K562 (cell line): ENCODE measurements around the gene ANKRD27. TPM values are rescaled to one million over a fixed set of nuclear protein-coding genes. Genes with fewer than 3 reads are reported as not detected.

Experiments
- CBX3 ChIP-seq, 2 experiments: IDR thresholded peaks; 1 replicate in 1 of 2; 2 replicates in 1 of 2; pipeline ENCODE4 v1.6.1; 2012; ENCODE audit warnings: inconsistent platforms in 2 of 2, low read length in 2 of 2, borderline replicate concordance in 1 of 2, control low read depth in 1 of 2
- CEBPB ChIP-seq: fragments of 450-650 bp; IDR thresholded peaks from 2 replicates; pipeline ENCODE4 v1.6.1; 2016; ENCODE audit warnings: missing genetic modification characterization, missing compliant biosample characterization
- FOXM1 ChIP-seq, 2 experiments: fragments of 450-650 bp in 1 of 2; sonication (generic) in 1 of 2; formaldehyde crosslinking in 1 of 2; IDR thresholded peaks; 2 replicates each; pipeline versions ENCODE4 v1.6.1 to v1.9.0; 2017 to 2022; ENCODE audit warnings: low read depth in 2 of 2, mild to moderate bottlenecking in 2 of 2, missing genetic modification reagents in 1 of 2, moderate library complexity in 1 of 2
- NFIX ChIP-seq: fragments of 250-450 bp; sonication (Bioruptor Pico); IDR thresholded peaks from 2 replicates; pipeline ENCODE4 v1.4.0; 2020; ENCODE audit warnings: low read depth, mild to moderate bottlenecking, moderate library complexity
- RFX7 ChIP-seq: fragments of 250-450 bp; sonication (Bioruptor Pico); IDR thresholded peaks from 2 replicates; pipeline ENCODE4 v1.5.1; 2021; ENCODE audit warnings: mild to moderate bottlenecking
- TAF1 ChIP-seq: IDR thresholded peaks from 2 replicates; pipeline ENCODE4 v1.6.1; 2011; ENCODE audit warnings: mild to moderate bottlenecking, low read length, moderate library complexity; ENCODE audit not compliant: insufficient read depth, control insufficient read depth, severe bottlenecking; ENCODE audit errors: extremely low read depth
- ZNF121 ChIP-seq: sonication (generic); formaldehyde crosslinking; conservative IDR thresholded peaks from 2 replicates; pipeline ENCODE4 v1.8.0; 2022; ENCODE audit warnings: missing genetic modification reagents
- ZNF174 ChIP-seq: fragments of 250-450 bp; sonication (Bioruptor Pico); IDR thresholded peaks from 2 replicates; pipeline ENCODE4 v1.4.0; 2020; ENCODE audit warnings: mild to moderate bottlenecking
- ZNF764 ChIP-seq: fragments of 250-450 bp; sonication (Bioruptor Pico); IDR thresholded peaks from 2 replicates; pipeline ENCODE4 v1.4.0; 2020; ENCODE audit warnings: low read depth, mild to moderate bottlenecking, moderate library complexity
- polyA plus RNA-seq, 8 experiments: library from polyadenylated mRNA; depleted of rRNA in 4 of 8; stranded (reverse) in 5 of 8; unstranded in 3 of 8; fragments of >200 nt; fragmentation: Nextera tagmentation in 2 of 8; fragmentation: Illumina TruSeq in 1 of 8; extraction: Ambion mirVana in 2 of 8; extraction: Trizol in 1 of 8; gene quantifications; 2 replicates each; pipeline versions ENCODE4 v1.2.1 to v1.2.3, GENCODE V29; 2011 to 2014; ENCODE audit warnings: inconsistent platforms in 1 of 8, missing spikeins in 1 of 8
- total RNA-seq, 7 experiments: library from RNA; depleted of rRNA in 6 of 7; stranded (reverse); fragments of >200 nt in 6 of 7; fragmentation: Illumina TruSeq in 2 of 7; extraction: Trizol in 2 of 7; gene quantifications; 2 replicates each; pipeline versions ENCODE4 v1.2.1 to v1.2.3, GENCODE V29; 2011 to 2021; ENCODE audit warnings: low replicate concordance in 1 of 7
- TF ChIP-seq, protein P1 (sequence below): fragments of 200-800 bp; sonication (Bioruptor generic); IDR thresholded peaks from 2 replicates; pipeline ENCODE4 v1.6.1; 2016; ENCODE audit warnings: missing genetic modification characterization, missing compliant biosample characterization
- TF ChIP-seq, protein P2 (sequence below): fragments of 450-650 bp; IDR thresholded peaks from 2 replicates; pipeline ENCODE4 v1.6.1; 2016; ENCODE audit warnings: antibody characterized with exemption
- TF ChIP-seq, protein P3 (sequence below): sonication (generic); formaldehyde crosslinking; IDR thresholded peaks from 2 replicates; pipeline ENCODE4 v1.8.0; 2022; ENCODE audit warnings: missing genetic modification reagents, mild to moderate bottlenecking, borderline replicate concordance
- TF ChIP-seq, protein P4 (sequence below): sonication (generic); formaldehyde crosslinking; IDR thresholded peaks from 2 replicates; pipeline ENCODE4 v1.8.0; 2023; ENCODE audit warnings: mild to moderate bottlenecking, missing genetic modification reagents

Gene ANKRD27
- total and polyA plus RNA-seq, 9 of the 15 experiments (the other 6 are each of a cell fraction or from before 2014, with no cell fraction given), result 5.3 to 71.3 (median 54.2) TPM

DNA sequence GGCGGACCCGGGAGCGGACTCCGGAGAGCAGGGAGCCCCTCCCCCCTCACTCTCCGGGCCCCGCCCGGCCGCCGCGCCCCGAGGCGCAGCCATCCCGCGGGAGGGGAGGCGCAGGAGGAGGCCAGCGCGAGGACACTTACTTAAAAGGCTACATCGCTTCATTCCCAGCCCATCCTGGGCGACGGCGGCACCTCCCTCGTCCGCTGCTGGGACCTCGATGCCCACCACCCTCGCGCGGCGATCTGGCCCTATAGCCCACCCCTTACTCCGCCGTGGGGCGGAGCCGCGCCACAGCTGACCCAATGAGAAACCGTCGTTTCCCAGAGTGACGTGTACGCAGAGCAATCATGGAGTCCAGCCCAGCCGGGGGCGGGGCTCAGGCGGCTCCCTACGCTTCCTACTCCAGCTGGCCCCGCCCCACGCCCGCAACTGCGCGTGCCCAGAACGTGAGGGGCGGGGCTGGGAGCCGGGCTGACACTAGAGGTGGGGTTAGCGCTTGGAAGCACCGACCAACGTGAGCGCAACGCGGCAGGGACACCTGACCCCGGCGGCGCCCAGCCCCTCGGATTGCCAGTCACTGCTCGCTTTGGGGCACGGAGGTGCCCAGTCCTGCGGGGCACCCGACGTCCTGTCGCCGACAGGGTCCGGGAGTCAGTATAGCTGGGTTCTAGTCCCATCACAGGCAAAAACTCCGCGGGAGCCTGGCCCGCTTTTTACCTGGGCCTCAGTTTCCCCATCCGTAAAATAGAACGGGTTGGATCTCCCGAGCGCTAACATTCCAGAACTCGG, at the start of gene ANKRD27 (continued):
- TF ChIP-seq, protein P1, sequence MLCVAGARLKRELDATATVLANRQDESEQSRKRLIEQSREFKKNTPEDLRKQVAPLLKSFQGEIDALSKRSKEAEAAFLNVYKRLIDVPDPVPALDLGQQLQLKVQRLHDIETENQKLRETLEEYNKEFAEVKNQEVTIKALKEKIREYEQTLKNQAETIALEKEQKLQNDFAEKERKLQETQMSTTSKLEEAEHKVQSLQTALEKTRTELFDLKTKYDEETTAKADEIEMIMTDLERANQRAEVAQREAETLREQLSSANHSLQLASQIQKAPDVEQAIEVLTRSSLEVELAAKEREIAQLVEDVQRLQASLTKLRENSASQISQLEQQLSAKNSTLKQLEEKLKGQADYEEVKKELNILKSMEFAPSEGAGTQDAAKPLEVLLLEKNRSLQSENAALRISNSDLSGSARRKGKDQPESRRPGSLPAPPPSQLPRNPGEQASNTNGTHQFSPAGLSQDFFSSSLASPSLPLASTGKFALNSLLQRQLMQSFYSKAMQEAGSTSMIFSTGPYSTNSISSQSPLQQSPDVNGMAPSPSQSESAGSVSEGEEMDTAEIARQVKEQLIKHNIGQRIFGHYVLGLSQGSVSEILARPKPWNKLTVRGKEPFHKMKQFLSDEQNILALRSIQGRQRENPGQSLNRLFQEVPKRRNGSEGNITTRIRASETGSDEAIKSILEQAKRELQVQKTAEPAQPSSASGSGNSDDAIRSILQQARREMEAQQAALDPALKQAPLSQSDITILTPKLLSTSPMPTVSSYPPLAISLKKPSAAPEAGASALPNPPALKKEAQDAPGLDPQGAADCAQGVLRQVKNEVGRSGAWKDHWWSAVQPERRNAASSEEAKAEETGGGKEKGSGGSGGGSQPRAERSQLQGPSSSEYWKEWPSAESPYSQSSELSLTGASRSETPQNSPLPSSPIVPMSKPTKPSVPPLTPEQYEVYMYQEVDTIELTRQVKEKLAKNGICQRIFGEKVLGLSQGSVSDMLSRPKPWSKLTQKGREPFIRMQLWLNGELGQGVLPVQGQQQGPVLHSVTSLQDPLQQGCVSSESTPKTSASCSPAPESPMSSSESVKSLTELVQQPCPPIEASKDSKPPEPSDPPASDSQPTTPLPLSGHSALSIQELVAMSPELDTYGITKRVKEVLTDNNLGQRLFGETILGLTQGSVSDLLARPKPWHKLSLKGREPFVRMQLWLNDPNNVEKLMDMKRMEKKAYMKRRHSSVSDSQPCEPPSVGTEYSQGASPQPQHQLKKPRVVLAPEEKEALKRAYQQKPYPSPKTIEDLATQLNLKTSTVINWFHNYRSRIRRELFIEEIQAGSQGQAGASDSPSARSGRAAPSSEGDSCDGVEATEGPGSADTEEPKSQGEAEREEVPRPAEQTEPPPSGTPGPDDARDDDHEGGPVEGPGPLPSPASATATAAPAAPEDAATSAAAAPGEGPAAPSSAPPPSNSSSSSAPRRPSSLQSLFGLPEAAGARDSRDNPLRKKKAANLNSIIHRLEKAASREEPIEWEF (CRISPR knock-in tag), result no peak
- TF ChIP-seq, protein P2, sequence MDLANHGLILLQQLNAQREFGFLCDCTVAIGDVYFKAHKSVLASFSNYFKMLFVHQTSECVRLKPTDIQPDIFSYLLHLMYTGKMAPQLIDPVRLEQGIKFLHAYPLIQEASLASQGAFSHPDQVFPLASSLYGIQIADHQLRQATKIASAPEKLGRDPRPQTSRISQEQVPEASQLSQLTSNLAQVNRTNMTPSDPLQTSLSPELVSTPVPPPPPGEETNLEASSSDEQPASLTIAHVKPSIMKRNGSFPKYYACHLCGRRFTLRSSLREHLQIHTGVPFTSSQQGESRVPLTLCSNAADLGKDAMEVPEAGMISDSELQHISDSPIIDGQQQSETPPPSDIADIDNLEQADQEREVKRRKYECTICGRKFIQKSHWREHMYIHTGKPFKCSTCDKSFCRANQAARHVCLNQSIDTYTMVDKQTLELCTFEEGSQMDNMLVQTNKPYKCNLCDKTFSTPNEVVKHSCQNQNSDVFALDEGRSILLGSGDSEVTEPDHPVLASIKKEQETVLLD, result no peak
- TF ChIP-seq CBX3 (IDR thresholded peaks at IDR 0.05; ENCODE audit: borderline replicate concordance in 1 of 2, low read length in 2 of 2) (no peak), ZNF121 (CRISPR knock-in tag) (no peak), TAF1 (peak; percentile 37), ZNF764 (no peak), ZNF174 (CRISPR knock-in tag) (no peak), RFX7 (CRISPR knock-in tag) (no peak), FOXM1 (IDR thresholded peaks at IDR 0.05; ENCODE audit: low read depth) (no peak), FOXM1 (CRISPR knock-in tag; IDR thresholded peaks at IDR 0.05; ENCODE audit: low read depth) (no peak), NFIX (CRISPR knock-in tag) (no peak), CEBPB (no peak)
- TF ChIP-seq, protein P3, sequence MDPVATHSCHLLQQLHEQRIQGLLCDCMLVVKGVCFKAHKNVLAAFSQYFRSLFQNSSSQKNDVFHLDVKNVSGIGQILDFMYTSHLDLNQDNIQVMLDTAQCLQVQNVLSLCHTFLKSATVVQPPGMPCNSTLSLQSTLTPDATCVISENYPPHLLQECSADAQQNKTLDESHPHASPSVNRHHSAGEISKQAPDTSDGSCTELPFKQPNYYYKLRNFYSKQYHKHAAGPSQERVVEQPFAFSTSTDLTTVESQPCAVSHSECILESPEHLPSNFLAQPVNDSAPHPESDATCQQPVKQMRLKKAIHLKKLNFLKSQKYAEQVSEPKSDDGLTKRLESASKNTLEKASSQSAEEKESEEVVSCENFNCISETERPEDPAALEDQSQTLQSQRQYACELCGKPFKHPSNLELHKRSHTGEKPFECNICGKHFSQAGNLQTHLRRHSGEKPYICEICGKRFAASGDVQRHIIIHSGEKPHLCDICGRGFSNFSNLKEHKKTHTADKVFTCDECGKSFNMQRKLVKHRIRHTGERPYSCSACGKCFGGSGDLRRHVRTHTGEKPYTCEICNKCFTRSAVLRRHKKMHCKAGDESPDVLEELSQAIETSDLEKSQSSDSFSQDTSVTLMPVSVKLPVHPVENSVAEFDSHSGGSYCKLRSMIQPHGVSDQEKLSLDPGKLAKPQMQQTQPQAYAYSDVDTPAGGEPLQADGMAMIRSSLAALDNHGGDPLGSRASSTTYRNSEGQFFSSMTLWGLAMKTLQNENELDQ, result no peak
- TF ChIP-seq, protein P4, sequence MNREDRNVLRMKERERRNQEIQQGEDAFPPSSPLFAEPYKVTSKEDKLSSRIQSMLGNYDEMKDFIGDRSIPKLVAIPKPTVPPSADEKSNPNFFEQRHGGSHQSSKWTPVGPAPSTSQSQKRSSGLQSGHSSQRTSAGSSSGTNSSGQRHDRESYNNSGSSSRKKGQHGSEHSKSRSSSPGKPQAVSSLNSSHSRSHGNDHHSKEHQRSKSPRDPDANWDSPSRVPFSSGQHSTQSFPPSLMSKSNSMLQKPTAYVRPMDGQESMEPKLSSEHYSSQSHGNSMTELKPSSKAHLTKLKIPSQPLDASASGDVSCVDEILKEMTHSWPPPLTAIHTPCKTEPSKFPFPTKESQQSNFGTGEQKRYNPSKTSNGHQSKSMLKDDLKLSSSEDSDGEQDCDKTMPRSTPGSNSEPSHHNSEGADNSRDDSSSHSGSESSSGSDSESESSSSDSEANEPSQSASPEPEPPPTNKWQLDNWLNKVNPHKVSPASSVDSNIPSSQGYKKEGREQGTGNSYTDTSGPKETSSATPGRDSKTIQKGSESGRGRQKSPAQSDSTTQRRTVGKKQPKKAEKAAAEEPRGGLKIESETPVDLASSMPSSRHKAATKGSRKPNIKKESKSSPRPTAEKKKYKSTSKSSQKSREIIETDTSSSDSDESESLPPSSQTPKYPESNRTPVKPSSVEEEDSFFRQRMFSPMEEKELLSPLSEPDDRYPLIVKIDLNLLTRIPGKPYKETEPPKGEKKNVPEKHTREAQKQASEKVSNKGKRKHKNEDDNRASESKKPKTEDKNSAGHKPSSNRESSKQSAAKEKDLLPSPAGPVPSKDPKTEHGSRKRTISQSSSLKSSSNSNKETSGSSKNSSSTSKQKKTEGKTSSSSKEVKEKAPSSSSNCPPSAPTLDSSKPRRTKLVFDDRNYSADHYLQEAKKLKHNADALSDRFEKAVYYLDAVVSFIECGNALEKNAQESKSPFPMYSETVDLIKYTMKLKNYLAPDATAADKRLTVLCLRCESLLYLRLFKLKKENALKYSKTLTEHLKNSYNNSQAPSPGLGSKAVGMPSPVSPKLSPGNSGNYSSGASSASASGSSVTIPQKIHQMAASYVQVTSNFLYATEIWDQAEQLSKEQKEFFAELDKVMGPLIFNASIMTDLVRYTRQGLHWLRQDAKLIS (CRISPR knock-in tag), result no peak
